ENCODE data around the gene ZC3H10. TPM values are rescaled to one million over a fixed set of nuclear protein-coding genes. Genes with fewer than 3 reads are reported as not detected.
"Not testable (repeated sequence)": the region's sequence is repeated elsewhere in the genome, so short reads cannot be mapped to it uniquely, and the experiment has no call there.

ZC3H10 gene
- total RNA-seq, 2 experiments from 2014 or later: 8.0 to 10.3 TPM

DNA sequence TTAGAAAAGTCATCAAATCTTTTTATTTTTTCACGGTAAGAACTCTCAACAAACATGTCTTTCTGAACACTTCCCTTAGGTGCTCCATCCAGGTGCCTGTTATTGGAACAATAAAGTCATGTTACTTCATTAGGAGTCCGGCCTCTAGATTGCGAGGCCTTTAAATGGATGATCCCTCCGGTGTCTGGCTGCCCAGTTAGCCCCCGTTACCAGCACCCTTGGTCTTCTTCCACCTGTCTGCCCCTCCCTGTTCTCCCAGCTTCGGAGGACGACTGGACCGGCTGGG, 14.3 kb upstream of the ZC3H10 start:
- CTCF ChIA-PET: interaction anchor here (0.6 to 6.1 kb wide), 19 partner anchors 14 to 365 kb away, joined by 3 to 60 read pairs (median 6); partner anchors contain the start of genes DNAJC14, ERBB3, ESYT1 and RPL41
- Mint-ChIP-seq H3K36me3 (ENCODE audit: low read depth) (peaks cover 45% of the 10 kb centered on the region), H3K27ac (peak overlapping the region; percentile 98), H3K27me3 (peaks cover 1% of the 10 kb centered on the region), H3K9me3 (peaks cover 1% of the 10 kb centered on the region), H3K4me1 (peaks cover 53% of the 10 kb centered on the region), H3K4me3 (peak overlapping the region; percentile 99)
- POLR2A ChIA-PET: interaction anchor here (0.7 to 9.3 kb wide), 42 partner anchors 8 to 525 kb away, joined by 3 to 226 read pairs (median 6); partner anchors contain the start of genes BLOC1S1, CD63, CNPY2 and COQ10A
- DNase-seq: no peak

DNA sequence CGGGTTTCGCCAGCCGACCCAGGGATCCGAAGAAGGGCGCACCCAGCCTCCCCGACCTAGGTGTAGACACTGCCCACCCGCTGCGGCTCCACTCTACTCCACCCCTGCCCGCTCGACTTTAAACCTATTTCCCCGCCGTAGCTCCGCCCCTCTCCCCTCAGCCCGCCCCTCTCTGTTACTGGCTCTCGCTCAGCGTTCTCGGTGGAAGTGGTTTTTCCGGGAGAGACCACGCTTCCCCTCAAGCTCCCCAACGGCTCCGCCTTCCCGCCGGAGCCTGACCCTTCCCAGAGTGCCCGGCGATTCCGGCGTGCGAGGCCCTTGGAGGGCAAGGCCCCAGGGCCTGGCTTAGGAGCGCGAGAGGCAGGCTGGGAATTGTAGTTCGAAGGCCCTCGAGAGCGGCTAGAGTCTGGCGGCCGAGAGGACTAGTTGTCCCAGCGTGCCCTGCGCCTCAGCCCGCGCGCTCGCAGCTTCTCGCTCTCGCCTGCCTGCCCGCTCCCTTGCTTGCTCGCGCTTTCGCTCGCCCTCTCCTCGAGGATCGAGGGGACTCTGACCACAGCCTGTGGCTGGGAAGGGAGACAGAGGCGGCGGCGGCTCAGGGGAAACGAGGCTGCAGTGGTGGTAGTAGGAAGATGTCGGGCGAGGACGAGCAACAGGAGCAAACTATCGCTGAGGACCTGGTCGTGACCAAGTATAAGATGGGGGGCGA, 13.8 kb upstream of the ZC3H10 start, which contains the start of gene PA2G4:
Gene PA2G4, plus strand, starts transcription at position 451 of the 706 bp plus-strand sequence. Its CDS starts 179 bp downstream, at position 630.
- H3K36me3 Mint-ChIP-seq (ENCODE audit: low read depth): peaks cover 50% of the 10 kb centered on the region
- H3K4me1 Mint-ChIP-seq: peaks cover 53% of the 10 kb centered on the region
- H3K9me3 Mint-ChIP-seq: peaks cover 1% of the 10 kb centered on the region
- H3K27me3 Mint-ChIP-seq: no peaks in the 10 kb centered on the region
- peak within 1 kb of the TSS; percentile 98 for H3K27ac Mint-ChIP-seq
- peak within 1 kb of the TSS; percentile 99 for H3K4me3 Mint-ChIP-seq
- DNase-seq: peak; percentile 99
- CTCF ChIA-PET: interaction anchor here (0.7 to 6.1 kb wide), 18 partner anchors 13 to 366 kb away, joined by 3 to 60 read pairs (median 6); partner anchors contain the start of genes DNAJC14, ERBB3, ESYT1 and RPL41
- POLR2A ChIA-PET: interaction anchor here (0.7 to 9.3 kb wide), 42 partner anchors 8 to 525 kb away, joined by 3 to 226 read pairs (median 6); partner anchors contain the start of genes BLOC1S1, CD63, CNPY2 and COQ10A

DNA sequence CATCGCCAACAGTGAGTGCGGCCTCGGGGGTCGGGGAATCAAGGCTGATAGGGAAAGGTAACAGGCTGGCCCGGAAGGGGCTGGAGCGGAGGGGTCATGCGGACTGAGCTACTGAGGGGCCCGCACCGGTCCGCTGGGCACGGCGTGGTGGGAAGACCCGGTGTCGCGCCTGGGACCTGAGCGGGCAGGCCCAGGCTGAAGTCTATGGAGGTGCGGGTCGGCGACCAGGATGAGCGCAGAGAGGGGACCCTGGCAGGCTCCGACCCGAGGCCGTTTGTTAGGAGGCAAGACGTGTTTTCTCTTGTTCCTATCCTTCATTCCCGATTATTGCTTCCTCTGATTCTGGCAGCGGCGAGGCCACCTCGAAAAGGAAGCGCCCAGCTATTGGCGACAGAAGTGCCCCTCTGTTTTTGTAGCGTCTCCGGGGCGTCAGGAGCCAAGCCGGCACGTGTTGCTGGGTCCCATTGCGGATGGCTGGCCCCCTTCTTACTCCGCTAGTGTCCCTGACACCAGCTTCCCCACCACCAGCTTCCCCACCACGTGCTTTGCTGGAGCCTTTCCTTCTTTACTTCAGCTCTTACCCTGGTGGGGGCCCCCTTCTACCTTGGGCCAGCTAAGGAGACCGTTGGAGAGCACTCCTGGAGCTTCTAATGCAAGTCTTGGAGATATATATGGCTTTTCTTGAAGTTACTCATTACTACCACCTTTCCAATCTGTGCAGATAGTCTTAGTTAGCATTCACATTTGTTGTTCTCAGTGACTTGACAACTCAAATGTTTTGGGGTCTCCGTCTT, 13.1 kb upstream of the ZC3H10 start:
- Mint-ChIP-seq H3K27me3 (no peaks in the 10 kb centered on the region), H3K4me1 (peaks cover 52% of the 10 kb centered on the region), H3K9me3 (peaks cover under 1% of the 10 kb centered on the region), H3K36me3 (ENCODE audit: low read depth) (peaks cover 57% of the 10 kb centered on the region), H3K27ac (peak overlapping the region; percentile 98), H3K4me3 (peak overlapping the region; percentile 99)
- ChIA-PET CTCF (interaction anchor here (0.7 to 6.1 kb wide), 17 partner anchors 13 to 366 kb away, joined by 3 to 60 read pairs (median 4); partner anchors contain the start of genes DNAJC14, ERBB3, RPL41 and SMARCC2), POLR2A (interaction anchor here (1.0 to 9.3 kb wide), 27 partner anchors 8 to 524 kb away, joined by 3 to 226 read pairs (median 9); partner anchors contain the start of genes BLOC1S1, CS, DNAJC14 and ERBB3)
- DNase-seq: peak; percentile 35

DNA sequence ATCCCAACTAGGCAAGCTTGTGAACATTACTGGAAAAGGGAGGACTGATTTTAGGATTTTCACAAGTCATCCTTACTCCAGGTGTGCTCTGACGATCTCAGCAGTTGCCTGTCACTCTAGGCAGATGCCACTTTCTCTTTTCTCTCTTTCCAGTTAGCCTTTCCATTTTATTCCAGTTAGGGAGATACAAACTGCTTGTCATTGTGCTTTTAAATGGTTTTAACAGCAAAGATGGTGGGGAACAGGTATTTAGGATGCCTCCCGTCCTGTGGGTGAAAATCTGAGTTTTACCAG, 12.5 kb upstream of the ZC3H10 start:
- CTCF ChIA-PET: interaction anchor here (0.7 to 6.1 kb wide), 9 partner anchors 12 to 367 kb away, joined by 3 to 60 read pairs (median 8); partner anchors contain the start of genes ERBB3, RPL41 and ZC3H10
- H3K9me3 Mint-ChIP-seq: no peaks in the 10 kb centered on the region
- H3K4me3 Mint-ChIP-seq: peak overlapping the region; percentile 99
- H3K36me3 Mint-ChIP-seq (ENCODE audit: low read depth): peaks cover 62% of the 10 kb centered on the region
- peak overlapping the region; percentile 98 for H3K27ac Mint-ChIP-seq
- peaks cover 56% of the 10 kb centered on the region for H3K4me1 Mint-ChIP-seq
- POLR2A ChIA-PET: interaction anchor here (1.5 to 9.3 kb wide), 11 partner anchors 10 to 276 kb away, joined by 4 to 226 read pairs (median 16); partner anchors contain the start of genes DNAJC14, ESYT1, MYL6 and MYL6B
- H3K27me3 Mint-ChIP-seq: no peaks in the 10 kb centered on the region
- DNase-seq: no peak

DNA sequence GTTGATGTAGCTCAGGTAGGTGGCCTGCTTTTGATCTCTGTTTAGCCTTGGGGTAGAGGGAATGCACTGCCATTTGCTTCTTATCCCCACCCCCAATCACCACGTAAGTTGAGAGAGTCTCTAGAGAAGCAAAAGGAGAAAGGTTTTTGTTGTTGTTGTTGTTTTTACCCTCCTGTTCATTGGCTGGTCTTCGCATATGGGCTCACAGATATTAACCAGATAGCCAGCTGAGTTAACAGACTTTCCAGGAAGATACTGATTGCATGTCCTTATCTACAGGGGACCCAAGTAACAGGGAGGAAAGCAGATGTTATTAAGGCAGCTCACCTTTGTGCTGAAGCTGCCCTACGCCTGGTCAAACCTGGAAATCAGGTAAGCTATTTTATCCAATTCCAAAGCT, 10.8 kb upstream of the ZC3H10 start:
- DNase-seq: no peak
- POLR2A ChIA-PET: interaction anchor here (1.0 to 9.3 kb wide), 3 partner anchors 10 to 82 kb away, joined by 3 to 226 read pairs (median 7); partner anchors contain the start of genes ESYT1, RPL41, SMARCC2 and ZC3H10
- Mint-ChIP-seq H3K36me3 (ENCODE audit: low read depth) (peaks cover 76% of the 10 kb centered on the region), H3K9me3 (no peaks in the 10 kb centered on the region), H3K27me3 (no peaks in the 10 kb centered on the region), H3K4me1 (peaks cover 45% of the 10 kb centered on the region), H3K4me3 (no peak overlapping the region), H3K27ac (no peak overlapping the region)
- CTCF ChIA-PET: interaction anchor here (1.1 to 6.1 kb wide), 6 partner anchors 11 to 82 kb away, joined by 3 to 36 read pairs (median 6); partner anchors contain the start of genes RPL41, SMARCC2 and ZC3H10

DNA sequence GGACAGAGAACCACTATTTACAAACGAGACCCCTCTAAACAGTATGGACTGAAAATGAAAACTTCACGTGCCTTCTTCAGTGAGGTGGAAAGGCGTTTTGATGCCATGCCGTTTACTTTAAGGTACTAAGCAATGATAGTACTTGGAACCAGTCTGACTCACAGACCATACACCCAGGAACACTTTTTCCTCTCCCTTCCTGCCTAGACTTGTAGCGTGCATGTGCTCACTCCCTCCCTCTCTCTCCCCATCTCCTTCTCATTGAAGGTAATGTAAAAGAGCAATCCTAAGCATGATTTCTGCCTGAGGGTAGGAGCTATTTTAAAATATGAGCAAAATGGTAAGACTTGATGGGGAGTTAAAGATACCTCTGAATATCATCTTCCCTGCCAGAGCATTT, 7.5 kb upstream of the ZC3H10 start:
- H3K9me3 Mint-ChIP-seq: no peaks in the 10 kb centered on the region
- no peak overlapping the region for H3K4me3 Mint-ChIP-seq
- DNase-seq: no peak
- ChIA-PET POLR2A (interaction anchor here (0.6 to 1.3 kb wide), 3 partner anchors 18 to 136 kb away, joined by 3 to 4 read pairs (median 3); partner anchors contain the start of genes ESYT1 and RAB5B), CTCF (interaction anchor here (1.6 kb wide), 1 partner anchor 63 kb away, joined by 4 read pairs; no protein-coding TSS in a partner anchor)
- H3K27me3 Mint-ChIP-seq: no peaks in the 10 kb centered on the region
- H3K36me3 Mint-ChIP-seq (ENCODE audit: low read depth): peaks cover 83% of the 10 kb centered on the region
- H3K4me1 Mint-ChIP-seq: peaks cover 38% of the 10 kb centered on the region
- no peak overlapping the region for H3K27ac Mint-ChIP-seq

DNA sequence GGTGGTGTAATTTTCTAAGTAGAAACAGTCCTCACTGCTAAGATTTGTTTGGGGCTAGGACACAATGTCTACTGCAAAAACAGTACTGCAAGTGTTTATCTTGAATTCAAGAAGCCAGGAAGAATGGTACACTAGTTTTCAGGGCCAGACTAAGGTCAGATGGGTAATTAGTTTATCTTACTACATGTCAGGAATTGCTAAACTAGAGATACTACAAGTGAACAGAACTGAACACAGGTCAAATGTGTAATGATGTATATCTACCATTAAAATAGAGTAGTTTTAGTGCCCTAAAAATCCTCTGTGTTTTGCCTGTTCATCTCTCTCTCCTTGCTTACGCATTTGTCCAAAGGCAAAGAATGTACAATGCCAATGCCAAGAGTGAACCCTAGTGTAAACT, 4.0 kb upstream of the ZC3H10 start:
- DNase-seq: no peak
- Mint-ChIP-seq H3K4me1 (peaks cover 35% of the 10 kb centered on the region), H3K4me3 (no peak overlapping the region), H3K36me3 (ENCODE audit: low read depth) (peaks cover 69% of the 10 kb centered on the region), H3K27ac (peak overlapping the region; percentile 69), H3K27me3 (no peaks in the 10 kb centered on the region), H3K9me3 (no peaks in the 10 kb centered on the region)
- POLR2A ChIA-PET: interaction anchor here (1.3 to 5.7 kb wide), 3 partner anchors 9 to 11 kb away, joined by 3 to 226 read pairs (median 12); partner anchors contain the start of gene PA2G4
- CTCF ChIA-PET: no interaction called here

DNA sequence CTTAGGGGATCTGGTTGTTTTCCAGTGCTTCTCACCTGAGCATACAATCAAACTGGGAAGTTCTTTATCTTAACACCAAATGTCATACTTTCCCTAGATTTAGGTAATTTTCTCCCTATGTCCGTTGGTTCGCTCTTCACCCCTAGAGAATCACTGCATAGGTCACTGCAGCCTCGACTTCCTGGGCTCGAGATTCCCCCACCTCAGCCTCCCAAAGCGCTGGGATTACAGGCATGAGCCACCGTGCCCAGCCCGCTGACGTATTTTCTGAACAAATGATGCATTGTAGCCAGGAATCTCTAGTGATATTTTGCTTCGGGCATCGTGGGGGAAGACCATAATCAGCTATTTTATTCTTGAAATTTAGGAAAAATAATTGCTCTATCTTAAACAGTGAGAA, 2.7 kb upstream of the ZC3H10 start:
- H3K27me3 Mint-ChIP-seq: no peaks in the 10 kb centered on the region
- H3K36me3 Mint-ChIP-seq (ENCODE audit: low read depth): peaks cover 60% of the 10 kb centered on the region

DNA sequence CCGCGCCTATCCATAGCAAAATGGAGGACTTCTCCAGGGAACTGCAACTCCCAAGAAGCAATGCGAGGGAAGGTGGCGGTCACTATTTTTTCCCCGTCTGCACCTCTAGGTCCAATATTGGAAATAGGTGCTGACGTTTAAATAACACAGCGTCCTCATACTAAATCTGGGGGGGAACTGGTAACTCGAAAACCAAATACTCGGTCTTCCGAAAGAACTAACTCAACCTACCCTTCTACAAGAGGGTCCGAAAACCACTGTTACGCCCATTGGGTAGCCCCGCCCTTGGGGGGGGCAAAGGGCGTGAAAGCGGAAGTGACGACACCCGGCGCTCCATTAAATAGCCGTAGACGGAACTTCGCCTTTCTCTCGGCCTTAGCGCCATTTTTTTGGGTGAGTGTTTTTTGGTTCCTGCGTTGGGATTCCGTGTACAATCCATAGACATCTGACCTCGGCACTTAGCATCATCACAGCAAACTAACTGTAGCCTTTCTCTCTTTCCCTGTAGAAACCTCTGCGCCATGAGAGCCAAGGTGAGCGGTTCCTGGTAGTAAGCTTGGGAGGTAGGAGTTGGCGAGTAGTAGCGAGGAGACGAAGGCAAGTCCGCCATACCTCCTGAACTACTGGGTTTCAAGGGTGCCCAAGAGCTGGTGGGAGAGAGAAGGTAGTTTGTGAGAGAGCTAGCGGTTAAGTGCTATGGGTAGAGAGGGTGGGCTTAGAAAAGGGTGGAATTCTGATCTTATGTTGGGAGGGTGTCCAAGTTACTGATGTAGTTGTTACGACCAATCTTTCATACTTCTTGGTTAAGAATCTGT, 1.6 kb upstream of the ZC3H10 start, which contains the start of gene RPL41:
Gene RPL41, plus strand, starts transcription at position 367 of the 815 bp plus-strand sequence.
- Mint-ChIP-seq H3K36me3 (ENCODE audit: low read depth) (peaks cover 58% of the 10 kb centered on the region), H3K27ac (peak within 1 kb of the TSS; percentile 99)

More for the DNA sequence above, 2.7 kb upstream of the ZC3H10 start:
- H3K4me3 Mint-ChIP-seq: peak overlapping the region; percentile 99
- CTCF ChIA-PET: interaction anchor here (1.0 to 5.6 kb wide), 7 partner anchors 11 to 376 kb away, joined by 3 to 66 read pairs (median 4); partner anchors contain the start of genes ERBB3, ESYT1, PA2G4 and RAB5B
- peak overlapping the region; percentile 99 for H3K27ac Mint-ChIP-seq
- H3K4me1 Mint-ChIP-seq: peaks cover 41% of the 10 kb centered on the region
- no peak for DNase-seq
- no peaks in the 10 kb centered on the region for H3K9me3 Mint-ChIP-seq
- POLR2A ChIA-PET: interaction anchor here (0.8 to 6.3 kb wide), 8 partner anchors 10 to 223 kb away, joined by 3 to 226 read pairs (median 22); partner anchors contain the start of genes ESYT1, IL23A, MYL6 and PA2G4

DNA sequence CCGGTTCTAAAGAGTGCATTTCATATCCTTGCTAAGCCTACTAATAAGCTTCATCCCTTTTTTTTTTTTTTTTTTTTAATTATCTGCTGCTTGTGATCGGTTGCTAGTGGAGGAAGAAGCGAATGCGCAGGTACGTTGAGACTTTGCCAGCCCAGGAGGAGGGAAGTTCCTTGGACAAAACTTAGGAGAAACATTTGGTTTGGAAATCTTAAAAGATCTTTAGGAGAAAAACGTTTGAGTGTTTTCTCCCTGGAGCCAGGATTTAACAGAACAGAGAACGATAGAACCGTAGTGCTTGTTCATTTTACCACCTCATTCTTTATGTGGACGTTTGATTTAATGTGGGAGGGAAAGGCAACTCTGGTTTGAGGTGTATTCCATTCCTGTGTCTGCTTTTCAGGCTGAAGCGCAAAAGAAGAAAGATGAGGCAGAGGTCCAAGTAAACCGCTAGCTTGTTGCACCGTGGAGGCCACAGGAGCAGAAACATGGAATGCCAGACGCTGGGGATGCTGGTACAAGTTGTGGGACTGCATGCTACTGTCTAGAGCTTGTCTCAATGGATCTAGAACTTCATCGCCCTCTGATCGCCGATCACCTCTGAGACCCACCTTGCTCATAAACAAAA, 872 bp upstream of the ZC3H10 start:
- not testable (repeated sequence) for DNase-seq, H3K27me3 Mint-ChIP-seq, H3K9me3 Mint-ChIP-seq
- POLR2A ChIA-PET: interaction anchor here (0.6 to 6.3 kb wide), 27 partner anchors 11 to 1404 kb away, joined by 3 to 226 read pairs (median 7); partner anchors contain the start of genes CNPY2, DDIT3, ERBB3 and ESYT1
- Mint-ChIP-seq H3K36me3 (ENCODE audit: low read depth) (peaks cover 52% of the 10 kb centered on the region), H3K4me3 (peak overlapping the region; percentile 99), H3K27ac (peak overlapping the region; percentile 99), H3K4me1 (peaks cover 37% of the 10 kb centered on the region)
- CTCF ChIA-PET: interaction anchor here (0.5 to 15.1 kb wide), 24 partner anchors 10 to 1654 kb away, joined by 3 to 271 read pairs (median 8); partner anchors contain the start of genes ESYT1, MYL6, MYL6B and ORMDL2

More for the DNA sequence above, 1.6 kb upstream of the ZC3H10 start, which contains the start of gene RPL41:
- DNase-seq: peak; percentile 95
- H3K27me3 Mint-ChIP-seq: no peaks in the 10 kb centered on the region
- POLR2A ChIA-PET: interaction anchor here (0.6 to 6.3 kb wide), 20 partner anchors 11 to 378 kb away, joined by 3 to 226 read pairs (median 8); partner anchors contain the start of genes ERBB3, ESYT1, IKZF4 and MYL6
- CTCF ChIA-PET: interaction anchor here (0.7 to 15.1 kb wide), 15 partner anchors 9 to 1654 kb away, joined by 3 to 271 read pairs (median 9); partner anchors contain the start of genes ERBB3, ESYT1, PA2G4 and RNF41
- peaks cover 39% of the 10 kb centered on the region for H3K4me1 Mint-ChIP-seq
- H3K9me3 Mint-ChIP-seq: no peaks in the 10 kb centered on the region
- H3K4me3 Mint-ChIP-seq: peak within 1 kb of the TSS; percentile 99

Data from activated CD4-positive, alpha-beta memory T cell treated with anti-CD3 and anti-CD28 coated beads, Interleukin-2, amount 10 ng/mL, durations not matched to agents 7 days and 5 days (primary cell).